Calu3 (cell line): ENCODE measurements around the gene UBN2. TPM values are rescaled to one million over a fixed set of nuclear protein-coding genes. Genes with fewer than 3 reads are reported as not detected.
A peak's percentile ranks its signal among the peaks of the same experiment; 100 is the strongest.

Source experiments
- BruUV-seq: library from RNA; stranded (reverse); fragments of 400-500 nt; replicated peaks from 2 replicates; lab custom pipeline; 2021; lab: Mats Ljungman, UMichigan
- CTCF ChIA-PET: fragments of 300-600 bp; sonication (Branson Sonifier 250); formaldehyde crosslinking; loops from one replicate; lab custom pipeline; 2022; ENCODE audit warnings: antibody characterized with exemption; lab: Charles Lee
- DNase-seq: peaks from one replicate; pipeline ENCODE4 v3.0.0; 2022
- H3K27ac Mint-ChIP-seq: one replicate; pipeline ENCODE4 v1.8.0; 2022; ENCODE audit warnings: mixed read lengths; ENCODE audit not compliant: unreplicated experiment
- H3K27me3 Mint-ChIP-seq: one replicate; pipeline ENCODE4 v1.8.0; 2022; ENCODE audit warnings: mixed read lengths; ENCODE audit not compliant: unreplicated experiment
- H3K36me3 Mint-ChIP-seq: one replicate; pipeline ENCODE4 v1.8.0; 2022; ENCODE audit warnings: mild to moderate bottlenecking, moderate library complexity, mixed read lengths; ENCODE audit not compliant: insufficient read depth, unreplicated experiment
- H3K4me1 Mint-ChIP-seq: one replicate; pipeline ENCODE4 v1.8.0; 2022; ENCODE audit warnings: mild to moderate bottlenecking, low read depth, mixed read lengths; ENCODE audit not compliant: unreplicated experiment
- H3K4me3 Mint-ChIP-seq: one replicate; pipeline ENCODE4 v1.8.0; 2022; ENCODE audit warnings: mild to moderate bottlenecking, low read depth, moderate library complexity, mixed read lengths; ENCODE audit not compliant: unreplicated experiment
- H3K9me3 Mint-ChIP-seq: one replicate; pipeline ENCODE4 v1.8.0; 2022; ENCODE audit warnings: low read depth, mixed read lengths; ENCODE audit not compliant: unreplicated experiment
- CTCF ChIP-seq: fragments of 200-600 bp; IDR thresholded peaks from one replicate; pipeline ENCODE4 v1.8.0; 2022; ENCODE audit warnings: antibody characterized with exemption; ENCODE audit not compliant: unreplicated experiment
- intact Hi-C: fragments of 100-400 bp; cut with micrococcal nuclease; formaldehyde crosslinking; loops from one replicate; pipeline ENCODE4 v1.10.0; 2022; ENCODE audit not compliant: unreplicated experiment
- total RNA-seq: library from RNA; stranded (reverse); gene quantifications from 2 replicates; pipeline ENCODE4 v1.2.3, GENCODE V29; 2022

UBN2 gene
- total RNA-seq, 1 experiment from 2014 or later, result 19.2 TPM

GRCh38 chr7:139294951-139295575, 64.0 kb downstream of the UBN2 start:
- H3K9me3 Mint-ChIP-seq, result no peaks in the 10 kb centered on the region
- no peak for TF ChIP-seq CTCF
- peaks cover 11% of the 10 kb centered on the region for H3K36me3 Mint-ChIP-seq
- no peak for DNase-seq
- no TSS peak for BruUV-seq
- no peaks in the 10 kb centered on the region for H3K27me3 Mint-ChIP-seq
- intact Hi-C loops, result no loop called here
- H3K27ac Mint-ChIP-seq, result no peak overlapping the region
- no peak overlapping the region for H3K4me3 Mint-ChIP-seq
- H3K4me1 Mint-ChIP-seq, result peaks cover 20% of the 10 kb centered on the region
- CTCF ChIA-PET, result interaction anchor here (0.6 kb wide), 1 partner anchor 17 kb away, joined by 4 read pairs; no protein-coding TSS in a partner anchor

GRCh38 chr7:139297795-139298194, 66.8 kb downstream of the UBN2 start:
- no peak for TF ChIP-seq CTCF
- Mint-ChIP-seq H3K4me3 (peak overlapping the region; percentile 15), H3K36me3 (peaks cover 14% of the 10 kb centered on the region), H3K27me3 (no peaks in the 10 kb centered on the region), H3K27ac (peak overlapping the region; percentile 57), H3K4me1 (peaks cover 20% of the 10 kb centered on the region), H3K9me3 (no peaks in the 10 kb centered on the region)
- CTCF ChIA-PET, result no interaction called here
- intact Hi-C loops, result no loop called here
- peak; percentile 5 for DNase-seq
- BruUV-seq, result no TSS peak

GRCh38 chr7:139299296-139299695, 68.3 kb downstream of the UBN2 start:
- TF ChIP-seq CTCF, result no peak
- Mint-ChIP-seq H3K4me1 (peaks cover 20% of the 10 kb centered on the region), H3K27me3 (no peaks in the 10 kb centered on the region), H3K9me3 (no peaks in the 10 kb centered on the region), H3K4me3 (no peak overlapping the region), H3K27ac (no peak overlapping the region), H3K36me3 (peaks cover 13% of the 10 kb centered on the region)
- CTCF ChIA-PET, result no interaction called here
- BruUV-seq, result no TSS peak
- no peak for DNase-seq
- intact Hi-C loops, result no loop called here

GRCh38 chr7:139300390-139300789, 69.4 kb downstream of the UBN2 start:
- Mint-ChIP-seq H3K27ac (no peak overlapping the region), H3K9me3 (no peaks in the 10 kb centered on the region), H3K27me3 (no peaks in the 10 kb centered on the region), H3K4me3 (no peak overlapping the region), H3K36me3 (peaks cover 8% of the 10 kb centered on the region), H3K4me1 (peaks cover 14% of the 10 kb centered on the region)
- no TSS peak for BruUV-seq
- intact Hi-C loops, result no loop called here
- no peak for DNase-seq
- CTCF ChIA-PET, result no interaction called here
- no peak for TF ChIP-seq CTCF
